ENCODE measurements around the gene SLC44A5. TPM values are rescaled to one million over a fixed set of nuclear protein-coding genes. Genes with fewer than 3 reads are reported as not detected.

The SLC44A5 gene
- total and polyA plus RNA-seq, 2 donors (not counting 1 experiment from before 2014, with no cell fraction given): 2.8 to 4.2 TPM

DNA sequence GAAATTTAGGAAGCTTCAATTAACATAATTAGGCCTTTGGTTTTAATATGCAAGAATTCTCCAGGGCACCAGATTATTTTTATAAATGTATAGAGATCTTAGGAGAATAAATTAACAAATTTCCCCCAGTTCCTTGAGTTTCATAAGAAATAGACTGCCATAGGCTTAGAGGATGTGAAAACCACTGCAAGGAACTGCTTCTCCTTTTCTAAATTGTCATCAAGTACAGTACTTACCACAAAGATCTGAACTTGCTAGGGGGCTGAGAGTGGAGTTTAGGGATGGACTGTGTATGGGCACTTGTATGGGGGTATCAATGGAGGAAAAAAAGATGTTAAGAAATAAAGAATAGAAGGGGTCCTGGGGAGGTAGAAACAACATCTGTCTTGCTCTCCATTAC, 445.6 kb downstream of the SLC44A5 start:
- Histone ChIP-seq H3K36me3 (replicated peaks in 1 of 2; ENCODE audit: control extremely low read depth in 1 of 2, control insufficient read depth in 1 of 2, extremely low read depth in 1 of 2, insufficient read depth in 2 of 2, low read length in 1 of 2) (no peaks in the 10 kb centered on the region), H3K79me2 (ENCODE audit: control insufficient read depth, insufficient read depth, low read length) (no peaks in the 10 kb centered on the region), H2AFZ (ENCODE audit: insufficient read depth, low read depth, low read length, poor library complexity, severe bottlenecking) (no peak overlapping the region), H3K27ac (ENCODE audit: low read length in 2 of 2) (no peak overlapping the region), H3K9ac (ENCODE audit: low read length) (no peak overlapping the region), H3K4me1 (ENCODE audit: control insufficient read depth in 2 of 2, insufficient read depth in 2 of 2, low read length in 2 of 2) (no peaks in the 10 kb centered on the region), H4K20me1 (ENCODE audit: control insufficient read depth, insufficient read depth, low read length, poor library complexity, severe bottlenecking) (no peaks in the 10 kb centered on the region), H3K9me3 (ENCODE audit: control extremely low read depth in 1 of 3, control insufficient read depth in 2 of 3, insufficient read depth in 1 of 3, low read length in 2 of 3) (no peaks in the 10 kb centered on the region), H3K4me3 (ENCODE audit: control extremely low read depth in 1 of 5, extremely low read depth in 1 of 5, insufficient read depth in 1 of 5, low read depth in 2 of 5, low read length in 4 of 5) (no peak overlapping the region), H3K4me2 (replicated peaks; ENCODE audit: low read depth, low read length, poor library complexity, severe bottlenecking) (no peak overlapping the region), H3K27me3 (replicated peaks in 1 of 4; ENCODE audit: control extremely low read depth in 1 of 4, control insufficient read depth in 3 of 4, insufficient read depth in 4 of 4, low read length in 3 of 4) (peaks cover 0 to 3% (median 0%) of the 10 kb centered on the region in 4 experiments)
- DNase-seq (no peak), ATAC-seq (ENCODE audit: low read depth) (no peak)
- no peaks in the 10 kb centered on the region for H3K27me3 Mint-ChIP-seq
- intact Hi-C loops (cut with micrococcal nuclease): no loop called here
- ChIA-PET POLR2A (no interaction called here), CTCF (no interaction called here)
- no peaks in the 10 kb centered on the region for H3K9me3 Mint-ChIP-seq (ENCODE audit: insufficient read depth)
- no peaks in the 10 kb centered on the region for H3K4me1 Mint-ChIP-seq
- TF ChIP-seq, protein P1, sequence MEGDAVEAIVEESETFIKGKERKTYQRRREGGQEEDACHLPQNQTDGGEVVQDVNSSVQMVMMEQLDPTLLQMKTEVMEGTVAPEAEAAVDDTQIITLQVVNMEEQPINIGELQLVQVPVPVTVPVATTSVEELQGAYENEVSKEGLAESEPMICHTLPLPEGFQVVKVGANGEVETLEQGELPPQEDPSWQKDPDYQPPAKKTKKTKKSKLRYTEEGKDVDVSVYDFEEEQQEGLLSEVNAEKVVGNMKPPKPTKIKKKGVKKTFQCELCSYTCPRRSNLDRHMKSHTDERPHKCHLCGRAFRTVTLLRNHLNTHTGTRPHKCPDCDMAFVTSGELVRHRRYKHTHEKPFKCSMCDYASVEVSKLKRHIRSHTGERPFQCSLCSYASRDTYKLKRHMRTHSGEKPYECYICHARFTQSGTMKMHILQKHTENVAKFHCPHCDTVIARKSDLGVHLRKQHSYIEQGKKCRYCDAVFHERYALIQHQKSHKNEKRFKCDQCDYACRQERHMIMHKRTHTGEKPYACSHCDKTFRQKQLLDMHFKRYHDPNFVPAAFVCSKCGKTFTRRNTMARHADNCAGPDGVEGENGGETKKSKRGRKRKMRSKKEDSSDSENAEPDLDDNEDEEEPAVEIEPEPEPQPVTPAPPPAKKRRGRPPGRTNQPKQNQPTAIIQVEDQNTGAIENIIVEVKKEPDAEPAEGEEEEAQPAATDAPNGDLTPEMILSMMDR (IDR thresholded peaks at IDR 0.05): no peak
- TF ChIP-seq EZH2 (IDR thresholded peaks at IDR 0.05; ENCODE audit: borderline replicate concordance, insufficient read depth, low read depth, low read length, poor library complexity, severe bottlenecking): no peak
- no peak overlapping the region for H3K27ac Mint-ChIP-seq
- no peak overlapping the region for H3K4me3 Mint-ChIP-seq

DNA sequence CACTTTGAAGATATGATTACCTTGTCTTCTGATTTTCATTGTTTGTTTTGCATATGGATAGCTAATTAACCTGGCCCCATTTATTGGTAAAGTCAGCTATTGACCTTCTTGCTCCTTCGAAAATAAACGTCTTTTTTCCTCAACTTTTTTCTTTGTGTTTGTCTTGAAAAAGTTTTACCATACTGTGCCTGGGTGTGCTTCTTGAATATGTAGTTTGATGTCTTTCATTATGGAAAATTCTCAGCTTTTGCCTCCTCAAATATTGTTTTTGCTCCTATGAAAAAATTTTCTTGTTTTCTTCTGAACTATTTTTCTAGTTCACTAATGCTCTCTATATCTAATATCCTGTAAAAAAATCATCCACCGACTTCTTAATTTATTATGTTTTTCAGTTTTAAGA, 451.8 kb downstream of the SLC44A5 start:
- no CpG with 5 or more reads among the region's 3 CpGs for WGBS (ENCODE audit: insufficient coverage)
- Mint-ChIP-seq H3K4me1 (no peaks in the 10 kb centered on the region), H3K27ac (no peak overlapping the region), H3K4me3 (no peak overlapping the region), H3K9me3 (ENCODE audit: insufficient read depth) (no peaks in the 10 kb centered on the region), H3K27me3 (peaks cover 6% of the 10 kb centered on the region)
- Histone ChIP-seq H3K36me3 (replicated peaks in 1 of 2; ENCODE audit: control extremely low read depth in 1 of 2, control insufficient read depth in 1 of 2, extremely low read depth in 1 of 2, insufficient read depth in 2 of 2, low read length in 1 of 2) (no peaks in the 10 kb centered on the region), H4K20me1 (ENCODE audit: control insufficient read depth, insufficient read depth, low read length, poor library complexity, severe bottlenecking) (no peaks in the 10 kb centered on the region), H3K27me3 (replicated peaks in 1 of 4; ENCODE audit: control extremely low read depth in 1 of 4, control insufficient read depth in 3 of 4, insufficient read depth in 4 of 4, low read length in 3 of 4) (peaks cover 0 to 5% (median 0%) of the 10 kb centered on the region in 4 experiments), H3K4me1 (ENCODE audit: control insufficient read depth in 2 of 2, insufficient read depth in 2 of 2, low read length in 2 of 2) (no peaks in the 10 kb centered on the region), H3K9ac (ENCODE audit: low read length) (no peak overlapping the region), H2AFZ (ENCODE audit: insufficient read depth, low read depth, low read length, poor library complexity, severe bottlenecking) (no peak overlapping the region), H3K27ac (ENCODE audit: low read length in 2 of 2) (no peak overlapping the region), H3K79me2 (ENCODE audit: control insufficient read depth, insufficient read depth, low read length) (no peaks in the 10 kb centered on the region), H3K4me2 (replicated peaks; ENCODE audit: low read depth, low read length, poor library complexity, severe bottlenecking) (no peak overlapping the region), H3K9me3 (ENCODE audit: control extremely low read depth in 1 of 3, control insufficient read depth in 2 of 3, insufficient read depth in 1 of 3, low read length in 2 of 3) (no peaks in the 10 kb centered on the region), H3K4me3 (ENCODE audit: control extremely low read depth in 1 of 5, extremely low read depth in 1 of 5, insufficient read depth in 1 of 5, low read depth in 2 of 5, low read length in 4 of 5) (no peak overlapping the region)
- TF ChIP-seq, protein P1 (IDR thresholded peaks at IDR 0.05): no peak
- no peak for TF ChIP-seq EZH2 (IDR thresholded peaks at IDR 0.05; ENCODE audit: borderline replicate concordance, insufficient read depth, low read depth, low read length, poor library complexity, severe bottlenecking)
- ATAC-seq (ENCODE audit: low read depth) (no peak), DNase-seq (no peak)
- POLR2A ChIA-PET: no interaction called here
- CTCF ChIA-PET: no interaction called here
- intact Hi-C loops (cut with micrococcal nuclease): no loop called here

Small RNA genes within 50 kb of the gene (small RNA-seq; reads per million reads assigned to genes)
- gene RNU6-503P (ENCODE audit: insufficient read length, low read depth, low replicate concordance) (not detected), gene RNU6-622P (ENCODE audit: insufficient read length, low read depth, low replicate concordance) (not detected)

Other genes with a start within 250 kb of the SLC44A5 start
- 53.3 and 57.4 TPM in 2 replicates for gene ACADM, start 113.6 kb upstream of the SLC44A5 start, total RNA-seq
- gene ACADM, start 113.6 kb upstream of the SLC44A5 start, polyA plus RNA-seq: 16.4 and 17.2 TPM in 2 replicates
- gene RABGGTB, start 175.1 kb upstream of the SLC44A5 start, total RNA-seq: 132 and 134 TPM in 2 replicates
- gene RABGGTB, start 175.1 kb upstream of the SLC44A5 start, polyA plus RNA-seq: 94.1 and 192 TPM in 2 replicates
- gene MSH4, start 185.8 kb upstream of the SLC44A5 start, total RNA-seq: 1.4 and 1.7 TPM in 2 replicates
- 0.19 and 0.20 TPM in 2 replicates for gene MSH4, start 185.8 kb upstream of the SLC44A5 start, polyA plus RNA-seq